Activated naive CD8-positive, alpha-beta T cell treated with anti-CD3 and anti-CD28 coated beads, Interleukin-2, amount 10 ng/mL, durations not matched to agents 7 days and 5 days (primary cell): Measurements from ENCODE around the gene HOXA5. TPM values are rescaled to one million over a fixed set of nuclear protein-coding genes. Genes with fewer than 3 reads are reported as not detected.

Source experiments
- ATAC-seq: fragments of 150-1000 bp; cut with Tn5 transposase; one replicate; pipeline ENCODE4 v1.10.0; 2021; ENCODE audit warnings: low read depth, moderate library complexity
- POLR2A ChIA-PET: fragments of 350-600 bp; sonication (Branson Sonifier 250); formaldehyde crosslinking; loops from one replicate; lab custom pipeline; 2021; ENCODE audit warnings: antibody characterized with exemption; lab: Charles Lee
- DNase-seq: peaks from one replicate; pipeline ENCODE4 v3.0.0; 2021
- H3K27ac Mint-ChIP-seq: one replicate; pipeline ENCODE4 v1.8.0; 2022; ENCODE audit warnings: mild to moderate bottlenecking, mixed read lengths
- H3K27me3 Mint-ChIP-seq: one replicate; pipeline ENCODE4 v1.8.0; 2022; ENCODE audit warnings: mild to moderate bottlenecking, moderate library complexity, mixed read lengths
- H3K36me3 Mint-ChIP-seq: one replicate; pipeline ENCODE4 v1.8.0; 2021; ENCODE audit warnings: mild to moderate bottlenecking, mixed read lengths
- H3K4me1 Mint-ChIP-seq: one replicate; pipeline ENCODE4 v1.8.0; 2021; ENCODE audit warnings: mixed read lengths
- H3K4me3 Mint-ChIP-seq: one replicate; pipeline ENCODE4 v1.8.0; 2022; ENCODE audit warnings: mild to moderate bottlenecking, moderate library complexity, mixed read lengths
- H3K9me3 Mint-ChIP-seq: one replicate; pipeline ENCODE4 v1.8.0; 2021; ENCODE audit warnings: mixed read lengths
- total RNA-seq, 2 experiments: library from RNA; stranded (reverse); gene quantifications; one replicate each; pipeline ENCODE4 v1.2.3, GENCODE V29; 2021

HOXA5 gene
- total RNA-seq, 2 experiments from 2014 or later, result not detected

DNA sequence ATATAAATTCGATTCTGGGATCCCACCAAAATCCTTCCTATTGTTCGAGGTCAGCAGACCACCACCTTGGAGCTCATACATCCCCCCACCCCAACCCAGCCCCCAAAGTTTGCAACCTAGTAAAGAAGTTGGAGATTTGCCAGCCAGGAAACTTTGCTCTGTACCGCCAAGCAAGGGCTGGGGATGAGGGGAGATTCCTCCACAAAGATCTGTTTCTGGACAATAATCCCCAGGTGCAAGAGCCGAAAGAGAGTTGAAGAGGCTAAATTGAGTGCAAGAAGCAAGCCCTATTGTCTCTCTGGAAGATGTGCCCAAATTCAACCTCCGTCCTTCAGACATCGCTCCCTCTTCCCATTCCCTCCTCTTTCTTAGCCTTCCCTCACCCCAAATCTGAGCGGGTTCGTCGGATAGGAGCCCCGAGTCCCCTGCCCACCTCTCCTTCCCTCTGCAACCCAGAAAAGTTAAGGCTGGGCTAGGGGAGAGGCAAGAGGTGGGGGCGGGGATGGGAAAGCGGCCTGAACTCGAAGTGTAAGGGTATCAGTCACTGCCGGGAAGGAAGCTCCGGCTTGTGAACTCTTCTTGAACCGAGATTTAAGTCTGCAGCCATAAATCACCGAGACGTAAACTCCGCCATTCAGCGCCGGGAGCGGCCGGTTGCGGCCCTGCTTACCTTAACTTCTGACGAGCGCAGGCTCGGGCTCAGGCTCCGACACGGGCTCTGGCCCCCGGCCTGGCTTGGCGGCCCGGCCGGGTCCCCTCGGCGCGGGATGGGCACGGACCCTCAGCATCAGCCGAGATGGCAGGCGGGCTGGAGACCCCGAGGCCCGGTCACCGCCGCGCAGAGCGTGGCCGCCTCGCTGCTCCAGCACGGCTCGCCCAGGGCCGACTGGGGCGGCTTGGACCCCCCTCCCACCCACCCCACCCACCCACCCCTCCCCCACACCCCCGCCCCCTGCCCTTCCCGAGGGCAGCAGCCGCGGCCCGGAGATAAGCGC lies 30.2 kb downstream of the HOXA5 start:
- ATAC-seq (no peak), DNase-seq (no peak)
- POLR2A ChIA-PET, result no interaction called here
- Mint-ChIP-seq H3K4me3 (no peak overlapping the region), H3K27me3 (peaks cover 5% of the 10 kb centered on the region), H3K27ac (no peak overlapping the region), H3K36me3 (no peaks in the 10 kb centered on the region), H3K9me3 (no peaks in the 10 kb centered on the region), H3K4me1 (no peaks in the 10 kb centered on the region)

DNA sequence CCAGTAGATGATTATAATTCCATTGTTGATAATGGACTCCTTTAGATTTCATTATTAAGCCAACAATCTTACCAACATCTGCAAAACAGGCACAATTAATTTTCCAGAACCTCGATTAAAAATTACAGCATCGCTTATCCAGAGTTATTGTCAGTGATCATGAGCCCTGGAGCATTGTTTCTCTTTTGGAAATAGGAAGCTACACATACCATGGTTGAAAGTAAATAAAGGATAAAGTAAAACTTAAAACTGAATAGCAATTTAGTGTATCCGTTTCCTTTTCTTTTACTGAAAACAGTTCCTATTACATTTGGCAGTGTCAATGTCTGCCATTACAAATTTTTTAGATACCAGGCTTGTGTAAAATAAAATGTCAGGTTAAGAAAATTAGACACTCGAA lies 31.1 kb downstream of the HOXA5 start:
- Mint-ChIP-seq H3K27ac (no peak overlapping the region), H3K27me3 (peaks cover 7% of the 10 kb centered on the region), H3K9me3 (no peaks in the 10 kb centered on the region), H3K4me1 (no peaks in the 10 kb centered on the region), H3K36me3 (no peaks in the 10 kb centered on the region), H3K4me3 (no peak overlapping the region)
- ATAC-seq (no peak), DNase-seq (no peak)
- POLR2A ChIA-PET, result no interaction called here

DNA sequence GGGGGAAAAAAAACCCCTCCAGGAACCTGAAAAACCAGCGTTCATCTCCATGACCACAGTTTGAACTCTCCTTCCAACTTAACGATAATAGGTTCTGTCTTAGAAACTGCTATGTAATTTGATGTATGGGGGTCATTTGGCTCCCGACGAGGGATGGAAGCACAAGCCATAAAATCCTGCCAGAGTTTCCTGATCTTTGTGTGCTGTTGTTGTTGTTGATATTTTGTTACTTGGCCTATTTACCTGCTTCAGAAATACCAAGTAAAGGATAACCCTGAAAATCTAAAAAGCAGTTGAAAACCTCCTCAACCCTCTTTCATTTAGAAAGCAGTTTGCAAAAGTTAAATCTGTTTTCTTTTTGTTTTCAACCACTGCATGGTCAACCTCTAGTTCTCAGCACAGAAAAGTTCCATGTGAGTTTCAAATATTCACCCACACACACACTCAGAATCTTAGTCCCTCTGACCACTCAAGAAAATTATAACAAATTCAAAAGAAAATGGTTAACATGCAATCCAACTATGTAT lies 31.7 kb downstream of the HOXA5 start:
- no peaks in the 10 kb centered on the region for H3K4me1 Mint-ChIP-seq

DNA sequence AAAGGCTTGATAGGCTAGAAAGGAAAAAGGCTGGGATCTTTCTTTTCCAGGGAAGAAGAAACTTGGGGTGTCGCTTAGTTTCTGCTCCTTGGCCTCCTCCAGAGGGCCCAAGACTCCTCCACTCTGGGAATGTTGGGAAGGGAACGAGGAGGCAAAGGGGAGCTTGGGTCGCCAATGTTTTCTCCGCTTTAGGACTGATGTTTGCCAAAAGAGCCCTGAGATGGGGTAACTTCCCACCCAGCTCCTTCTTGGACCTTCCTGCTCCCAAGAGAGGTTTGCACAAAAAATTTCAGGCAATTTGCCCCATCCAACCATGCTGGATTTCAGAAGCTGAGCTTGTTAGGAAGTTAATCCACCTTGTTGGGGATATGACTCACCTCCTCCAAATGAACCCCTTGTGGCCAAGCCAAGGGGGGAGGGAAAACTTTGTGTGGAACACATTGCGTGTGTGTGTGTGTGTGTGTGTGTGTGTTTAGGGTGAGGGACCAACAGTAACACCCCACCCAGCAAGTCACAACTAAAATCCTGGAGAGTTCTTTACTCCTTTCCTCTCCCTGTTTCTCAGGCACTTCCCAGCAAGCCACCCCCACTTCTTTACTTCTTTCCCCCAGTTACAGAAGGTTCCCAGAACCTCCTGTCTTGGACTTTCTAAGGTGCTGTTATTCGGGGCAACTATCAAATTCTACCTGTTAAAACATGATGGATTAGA lies 32.3 kb downstream of the HOXA5 start:
- no peaks in the 10 kb centered on the region for H3K9me3 Mint-ChIP-seq
- no peaks in the 10 kb centered on the region for H3K4me1 Mint-ChIP-seq
- DNase-seq (no peak), ATAC-seq (no peak)
- H3K36me3 Mint-ChIP-seq, result no peaks in the 10 kb centered on the region
- POLR2A ChIA-PET, result no interaction called here
- H3K27ac Mint-ChIP-seq, result no peak overlapping the region
- no peak overlapping the region for H3K4me3 Mint-ChIP-seq
- H3K27me3 Mint-ChIP-seq, result peaks cover 7% of the 10 kb centered on the region

More for the DNA sequence above, 31.7 kb downstream of the HOXA5 start:
- Mint-ChIP-seq H3K27ac (no peak overlapping the region), H3K36me3 (no peaks in the 10 kb centered on the region), H3K27me3 (peaks cover 7% of the 10 kb centered on the region), H3K4me3 (no peak overlapping the region), H3K9me3 (no peaks in the 10 kb centered on the region)
- ATAC-seq (no peak), DNase-seq (no peak)
- POLR2A ChIA-PET, result no interaction called here

DNA sequence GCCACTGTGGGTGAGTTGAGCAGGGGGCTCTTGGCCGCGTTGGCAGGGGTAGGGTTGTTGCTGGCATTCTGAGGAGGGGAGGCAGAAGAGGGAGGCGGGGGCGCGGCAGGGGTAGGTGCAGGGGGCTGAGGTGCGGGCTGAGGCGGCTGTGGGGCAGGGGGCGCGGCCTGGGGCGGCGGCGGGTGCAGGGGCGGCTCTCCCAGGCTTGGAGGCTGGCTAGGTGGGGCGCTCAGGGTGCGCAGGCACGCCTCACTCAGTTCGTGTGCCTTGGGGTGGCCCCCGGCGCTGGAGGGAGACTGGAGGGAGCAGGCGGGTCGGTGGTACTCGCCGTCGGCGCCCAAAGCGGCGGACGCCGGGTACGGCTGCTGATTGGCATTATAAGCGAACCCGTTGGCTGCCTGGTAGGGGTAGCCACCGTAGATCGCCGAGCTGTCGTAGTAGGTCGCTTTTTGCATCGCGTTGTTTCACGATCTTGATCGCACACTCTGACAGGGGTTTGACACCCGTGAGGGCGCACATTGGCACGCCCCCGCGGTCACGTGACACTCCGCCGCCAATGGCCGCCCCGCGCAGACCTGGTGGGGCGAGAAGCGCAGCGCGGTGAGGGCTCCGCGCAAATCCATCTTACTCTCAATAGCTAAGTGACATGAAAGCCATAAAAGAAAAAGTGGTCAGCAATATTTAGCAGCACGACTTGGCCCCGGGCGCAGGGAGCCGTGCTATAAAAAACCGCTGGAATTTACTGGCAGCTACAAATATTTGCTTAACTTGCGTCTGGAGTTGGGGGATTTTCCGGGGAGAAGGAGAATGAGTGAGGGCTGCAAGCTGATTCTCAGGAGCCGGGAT lies 33.1 kb downstream of the HOXA5 start:
- H3K27me3 Mint-ChIP-seq, result peaks cover 7% of the 10 kb centered on the region
- no peak overlapping the region for H3K4me3 Mint-ChIP-seq
- no peaks in the 10 kb centered on the region for H3K36me3 Mint-ChIP-seq
- H3K27ac Mint-ChIP-seq, result no peak overlapping the region
- no peak for DNase-seq
- no peaks in the 10 kb centered on the region for H3K4me1 Mint-ChIP-seq
- POLR2A ChIA-PET, result no interaction called here
- H3K9me3 Mint-ChIP-seq, result no peaks in the 10 kb centered on the region
- ATAC-seq, result no peak

DNA sequence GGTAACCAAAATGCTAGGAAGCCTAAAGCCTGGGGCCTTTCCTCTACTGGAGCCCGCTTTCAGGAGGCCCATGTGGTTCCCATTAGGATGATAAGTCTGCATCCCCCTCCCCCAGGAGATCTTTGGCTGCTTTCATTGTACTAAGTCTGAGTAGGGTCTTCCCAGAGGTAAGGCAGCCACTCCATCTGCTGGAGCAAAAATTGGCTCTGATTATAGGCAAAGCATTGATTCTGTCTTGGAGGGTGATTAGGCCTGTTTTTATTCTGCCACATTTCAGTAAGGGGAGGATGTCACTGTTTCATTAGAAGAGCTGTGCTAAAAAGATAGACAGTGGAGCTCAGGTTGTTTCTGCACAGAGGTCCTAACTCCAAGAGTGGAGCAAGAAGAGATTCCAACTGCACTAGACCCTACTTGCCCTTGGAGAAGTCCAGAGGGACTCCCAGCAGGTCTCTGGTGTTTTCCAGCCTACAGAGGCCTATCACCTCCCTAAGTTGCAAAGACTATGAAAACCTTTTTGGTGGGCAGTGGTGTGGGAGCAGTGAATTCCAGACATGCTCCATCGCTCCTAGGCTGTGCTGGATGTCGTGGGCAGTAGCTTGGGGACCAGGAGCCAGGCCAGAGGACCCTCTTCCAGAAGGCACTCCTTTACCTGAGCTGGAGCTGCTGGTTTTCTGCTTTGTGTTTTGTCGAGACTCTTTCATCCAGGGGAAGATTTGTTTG lies 33.9 kb downstream of the HOXA5 start:
- Mint-ChIP-seq H3K27ac (no peak overlapping the region), H3K4me3 (no peak overlapping the region), H3K36me3 (no peaks in the 10 kb centered on the region), H3K9me3 (no peaks in the 10 kb centered on the region), H3K4me1 (no peaks in the 10 kb centered on the region), H3K27me3 (peaks cover 15% of the 10 kb centered on the region)
- ATAC-seq (no peak), DNase-seq (no peak)
- POLR2A ChIA-PET, result no interaction called here

DNA sequence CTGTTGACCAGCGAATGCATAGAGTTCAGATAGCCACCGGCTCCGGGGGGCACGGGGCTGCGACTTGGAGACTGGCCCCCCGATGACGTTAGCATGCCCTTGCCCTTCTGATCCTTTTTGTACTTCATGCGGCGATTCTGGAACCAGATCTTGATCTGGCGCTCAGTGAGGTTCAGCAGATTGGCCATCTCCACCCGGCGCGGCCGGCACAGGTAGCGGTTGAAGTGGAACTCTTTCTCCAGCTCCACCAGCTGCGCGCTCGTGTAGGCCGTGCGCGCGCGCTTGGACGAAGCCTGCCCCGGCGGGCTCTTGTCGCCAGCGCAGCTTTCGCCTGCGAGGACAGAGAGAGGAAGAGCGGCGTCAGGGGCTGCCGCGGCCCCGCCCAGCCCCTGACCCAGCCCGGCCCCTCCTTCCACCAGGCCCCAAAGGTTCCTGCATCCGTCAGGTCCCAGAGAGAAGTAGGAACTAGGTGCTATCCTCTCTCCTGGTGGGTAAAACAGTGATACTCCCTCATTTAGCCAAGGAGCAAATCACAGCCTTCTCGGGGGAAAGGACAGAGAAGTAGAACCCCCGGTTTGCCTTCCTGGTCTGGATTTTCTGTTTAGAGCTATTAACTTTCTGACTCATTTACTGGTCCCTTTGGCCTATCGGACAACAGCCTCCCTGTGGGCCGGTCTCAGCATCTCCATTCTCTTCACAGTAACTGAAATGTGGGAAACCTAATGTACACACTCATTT lies 34.9 kb downstream of the HOXA5 start:
- POLR2A ChIA-PET, result no interaction called here
- DNase-seq (no peak), ATAC-seq (no peak)
- peaks cover 26% of the 10 kb centered on the region for H3K27me3 Mint-ChIP-seq
- H3K9me3 Mint-ChIP-seq, result no peaks in the 10 kb centered on the region
- no peak overlapping the region for H3K4me3 Mint-ChIP-seq
- no peaks in the 10 kb centered on the region for H3K36me3 Mint-ChIP-seq
- no peaks in the 10 kb centered on the region for H3K4me1 Mint-ChIP-seq
- H3K27ac Mint-ChIP-seq, result no peak overlapping the region

DNA sequence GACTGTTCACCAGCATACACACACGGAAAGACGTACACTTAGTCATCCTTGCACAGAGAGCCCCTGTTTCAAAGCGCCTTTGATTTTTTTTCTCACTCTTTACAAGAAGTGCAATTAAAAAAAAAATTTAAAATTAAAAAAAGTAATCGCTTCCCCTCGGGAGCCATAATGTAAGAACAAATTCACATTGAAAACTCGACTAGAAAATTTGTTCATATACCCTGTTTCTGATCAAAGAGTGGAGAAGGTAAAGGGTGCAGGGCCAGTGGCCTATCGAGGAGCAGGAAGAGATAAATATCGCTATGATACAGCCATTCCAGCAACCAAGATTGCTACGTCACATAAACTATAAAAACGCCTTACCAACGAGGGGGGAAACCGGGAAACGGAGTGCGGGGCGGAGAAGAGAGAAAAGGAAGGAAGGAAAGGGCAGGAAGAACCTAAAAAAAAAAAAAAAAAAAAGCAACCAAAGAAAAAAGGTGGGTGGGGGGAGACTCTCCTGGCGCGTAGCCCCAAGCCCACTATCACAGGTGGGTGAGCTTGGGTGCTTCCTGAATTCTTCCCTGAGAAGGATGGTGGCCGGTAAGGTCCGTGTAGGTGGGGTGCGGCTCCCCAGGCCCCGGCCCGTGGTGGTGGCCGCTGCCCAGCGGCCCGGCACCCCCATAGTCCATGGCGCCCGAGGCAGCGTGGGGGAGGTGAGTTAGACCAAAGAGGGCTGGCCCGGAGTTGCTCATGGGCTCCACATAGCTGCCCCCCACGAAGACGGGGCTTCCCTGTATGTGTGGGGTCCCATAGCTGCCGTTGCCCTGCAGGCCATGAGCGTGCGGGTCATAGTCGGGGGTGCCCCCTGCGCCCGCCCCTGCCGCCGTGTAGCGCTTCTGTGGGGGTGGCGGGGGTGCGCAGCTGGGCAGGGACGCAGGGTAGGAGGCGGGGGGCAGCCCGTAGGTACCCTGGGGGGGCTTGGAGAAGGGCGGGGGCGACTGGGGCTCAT lies 35.8 kb downstream of the HOXA5 start:
- no peak for DNase-seq
- ATAC-seq, result no peak
- Mint-ChIP-seq H3K9me3 (no peaks in the 10 kb centered on the region), H3K27ac (no peak overlapping the region), H3K27me3 (peaks cover 35% of the 10 kb centered on the region), H3K4me3 (no peak overlapping the region), H3K4me1 (peaks cover 2% of the 10 kb centered on the region), H3K36me3 (peaks cover 2% of the 10 kb centered on the region)
- POLR2A ChIA-PET, result no interaction called here

DNA sequence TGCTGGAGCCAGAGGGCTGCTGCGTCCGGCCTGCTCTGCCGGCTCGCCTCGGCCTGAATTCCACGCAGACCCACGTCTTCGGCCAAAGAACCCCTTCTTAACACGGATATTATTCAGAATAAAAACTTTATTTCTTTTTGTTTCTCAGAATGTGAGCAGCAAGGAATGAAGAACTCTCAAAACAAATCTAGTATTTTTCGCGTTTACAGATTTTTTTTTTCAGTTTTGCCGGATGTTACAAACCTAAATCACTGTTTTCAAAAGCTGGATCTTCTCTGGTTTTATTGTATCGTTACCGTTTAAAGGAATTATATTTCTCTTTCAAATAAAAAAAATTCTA lies 36.6 kb downstream of the HOXA5 start:
- H3K36me3 Mint-ChIP-seq, result peaks cover 2% of the 10 kb centered on the region
- H3K9me3 Mint-ChIP-seq, result no peaks in the 10 kb centered on the region
- peaks cover 42% of the 10 kb centered on the region for H3K27me3 Mint-ChIP-seq
- no peak overlapping the region for H3K4me3 Mint-ChIP-seq
- POLR2A ChIA-PET, result no interaction called here
- DNase-seq, result no peak
- no peak overlapping the region for H3K27ac Mint-ChIP-seq
- H3K4me1 Mint-ChIP-seq, result peaks cover 2% of the 10 kb centered on the region
- ATAC-seq, result no peak

DNA sequence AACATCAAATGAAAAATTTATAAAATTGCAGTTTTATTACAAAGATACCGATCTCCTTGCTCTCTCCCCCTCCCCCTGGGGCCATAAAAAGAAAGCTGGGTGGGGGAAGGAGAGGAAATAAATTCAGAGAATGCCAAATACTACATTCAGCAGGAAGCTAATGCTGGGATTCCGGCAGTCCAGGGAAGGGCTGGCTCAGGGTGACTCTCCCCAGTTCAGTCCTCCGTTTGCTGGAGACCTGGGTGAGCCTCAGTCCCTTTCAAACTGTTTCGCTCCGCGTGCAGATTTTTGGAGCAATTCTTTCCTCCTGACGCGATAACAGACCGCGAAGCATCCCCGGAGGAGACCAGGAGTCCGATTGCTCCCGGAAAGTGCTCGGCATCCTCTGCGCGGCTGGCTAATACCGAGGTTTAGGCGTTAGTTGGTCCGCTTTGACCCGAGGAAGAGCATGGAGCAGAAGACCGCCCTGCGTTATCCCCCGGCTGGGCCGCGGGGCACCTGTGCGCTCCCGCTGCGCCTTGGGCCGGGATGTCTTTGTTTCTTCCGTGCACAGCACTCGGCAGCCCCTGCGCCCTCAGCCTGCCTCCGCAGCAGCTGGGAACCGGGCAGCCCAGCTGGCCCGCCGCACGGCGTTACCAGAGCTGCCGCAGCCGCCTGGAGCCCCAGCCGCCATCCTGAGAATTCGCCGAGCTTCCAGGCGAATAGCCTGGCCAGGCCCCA lies 37.1 kb downstream of the HOXA5 start:
- Mint-ChIP-seq H3K4me1 (peaks cover 2% of the 10 kb centered on the region), H3K36me3 (peaks cover 2% of the 10 kb centered on the region), H3K27ac (no peak overlapping the region), H3K9me3 (no peaks in the 10 kb centered on the region), H3K27me3 (peaks cover 44% of the 10 kb centered on the region), H3K4me3 (no peak overlapping the region)
- POLR2A ChIA-PET, result no interaction called here
- DNase-seq (no peak), ATAC-seq (no peak)
